Measurements from ENCODE around the gene DOCK1.

DOCK1 gene

GRCh38 chr10:127315888-127316287 lies 410.7 kb downstream of the DOCK1 start:
- no peak for DNase-seq

GRCh38 chr10:127318396-127318795 lies 413.2 kb downstream of the DOCK1 start:
- Histone ChIP-seq H3K27ac (ENCODE audit: low read length) (no peak overlapping the region), H3K36me3 (ENCODE audit: insufficient read depth, low read length) (no peaks in the 10 kb centered on the region), H3K9me3 (ENCODE audit: insufficient read depth, low read length, severe bottlenecking) (no peaks in the 10 kb centered on the region), H4K20me1 (ENCODE audit: insufficient read depth, low read length) (0 out of 2 replicates have a peak, but pooled peaks cover 3% of the 10 kb centered on the region), H2AFZ (ENCODE audit: low read depth, low read length) (no peak overlapping the region), H3K79me2 (ENCODE audit: insufficient read depth, low read length) (no peaks in the 10 kb centered on the region), H3K9ac (ENCODE audit: low read depth, low read length) (no peak overlapping the region), H3K4me3 (ENCODE audit: low read depth in 1 of 2, low read length in 2 of 2) (no peak overlapping the region), H3K4me2 (ENCODE audit: insufficient read depth, low read length) (no peak overlapping the region), H3K27me3 (ENCODE audit: insufficient read depth, low read length, poor library complexity) (peaks cover 16% of the 10 kb centered on the region), H3K4me1 (ENCODE audit: insufficient read depth, low read length) (no peaks in the 10 kb centered on the region)
- no peak for DNase-seq
- TF ChIP-seq CTCF (IDR thresholded peaks at IDR 0.05; ENCODE audit: borderline replicate concordance, extremely low read depth, low read length, poor library complexity, severe bottlenecking), result no peak
- no peak for TF ChIP-seq EZH2 (IDR thresholded peaks at IDR 0.05; ENCODE audit: borderline replicate concordance, low read depth, low read length, severe bottlenecking)
- no peak for ATAC-seq (ENCODE audit: insufficient read depth, low read depth)

More at GRCh38 chr10:127315888-127316287, 410.7 kb downstream of the DOCK1 start:
- TF ChIP-seq CTCF (IDR thresholded peaks at IDR 0.05; ENCODE audit: borderline replicate concordance, extremely low read depth, low read length, poor library complexity, severe bottlenecking) (no peak), EZH2 (IDR thresholded peaks at IDR 0.05; ENCODE audit: borderline replicate concordance, low read depth, low read length, severe bottlenecking) (no peak)
- no peak for ATAC-seq (ENCODE audit: insufficient read depth, low read depth)
- Histone ChIP-seq H2AFZ (ENCODE audit: low read depth, low read length) (no peak overlapping the region), H3K4me2 (ENCODE audit: insufficient read depth, low read length) (no peak overlapping the region), H3K4me3 (ENCODE audit: low read depth in 1 of 2, low read length in 2 of 2) (no peak overlapping the region), H3K9me3 (ENCODE audit: insufficient read depth, low read length, severe bottlenecking) (no peaks in the 10 kb centered on the region), H3K27ac (ENCODE audit: low read length) (no peak overlapping the region), H3K9ac (ENCODE audit: low read depth, low read length) (no peak overlapping the region), H4K20me1 (ENCODE audit: insufficient read depth, low read length) (no peaks in the 10 kb centered on the region), H3K4me1 (ENCODE audit: insufficient read depth, low read length) (no peaks in the 10 kb centered on the region), H3K79me2 (ENCODE audit: insufficient read depth, low read length) (no peaks in the 10 kb centered on the region), H3K36me3 (ENCODE audit: insufficient read depth, low read length) (no peaks in the 10 kb centered on the region), H3K27me3 (ENCODE audit: insufficient read depth, low read length, poor library complexity) (peaks cover 18% of the 10 kb centered on the region)

GRCh38 chr10:127319271-127319670 lies 414.0 kb downstream of the DOCK1 start:
- H3K4me1 ChIP-seq (ENCODE audit: insufficient read depth, low read length), result no peaks in the 10 kb centered on the region
- no peak overlapping the region for H3K4me3 ChIP-seq (ENCODE audit: low read depth in 1 of 2, low read length in 2 of 2)
- DNase-seq (no peak), ATAC-seq (ENCODE audit: insufficient read depth, low read depth) (no peak)
- H3K4me2 ChIP-seq (ENCODE audit: insufficient read depth, low read length), result no peak overlapping the region
- 0 out of 2 replicates have a peak, but pooled peaks cover 3% of the 10 kb centered on the region for H4K20me1 ChIP-seq (ENCODE audit: insufficient read depth, low read length)
- H3K9me3 ChIP-seq (ENCODE audit: insufficient read depth, low read length, severe bottlenecking), result no peaks in the 10 kb centered on the region
- H3K36me3 ChIP-seq (ENCODE audit: insufficient read depth, low read length), result no peaks in the 10 kb centered on the region
- H2AFZ ChIP-seq (ENCODE audit: low read depth, low read length), result no peak overlapping the region
- TF ChIP-seq EZH2 (IDR thresholded peaks at IDR 0.05; ENCODE audit: borderline replicate concordance, low read depth, low read length, severe bottlenecking), result no peak
- no peak overlapping the region for H3K27ac ChIP-seq (ENCODE audit: low read length)
- H3K79me2 ChIP-seq (ENCODE audit: insufficient read depth, low read length), result no peaks in the 10 kb centered on the region
- no peak overlapping the region for H3K9ac ChIP-seq (ENCODE audit: low read depth, low read length)
- peaks cover 17% of the 10 kb centered on the region for H3K27me3 ChIP-seq (ENCODE audit: insufficient read depth, low read length, poor library complexity)

- H3K9ac ChIP-seq (ENCODE audit: low read depth, low read length), result no peak overlapping the region
- ATAC-seq (ENCODE audit: insufficient read depth, low read depth) (no peak), DNase-seq (no peak)
- H3K36me3 ChIP-seq (ENCODE audit: insufficient read depth, low read length), result no peaks in the 10 kb centered on the region
- no peaks in the 10 kb centered on the region for H3K79me2 ChIP-seq (ENCODE audit: insufficient read depth, low read length)
- TF ChIP-seq CTCF (IDR thresholded peaks at IDR 0.05; ENCODE audit: borderline replicate concordance, extremely low read depth, low read length, poor library complexity, severe bottlenecking) (no peak), EZH2 (IDR thresholded peaks at IDR 0.05; ENCODE audit: borderline replicate concordance, low read depth, low read length, severe bottlenecking) (no peak)
- no peak overlapping the region for H2AFZ ChIP-seq (ENCODE audit: low read depth, low read length)
- H3K27ac ChIP-seq (ENCODE audit: low read length), result no peak overlapping the region
- no peak overlapping the region for H3K4me3 ChIP-seq (ENCODE audit: low read depth in 1 of 2, low read length in 2 of 2)
- H3K4me1 ChIP-seq (ENCODE audit: insufficient read depth, low read length), result no peaks in the 10 kb centered on the region
- no peaks in the 10 kb centered on the region for H3K9me3 ChIP-seq (ENCODE audit: insufficient read depth, low read length, severe bottlenecking)
- H4K20me1 ChIP-seq (ENCODE audit: insufficient read depth, low read length), result 0 out of 2 replicates have a peak, but pooled peaks cover 3% of the 10 kb centered on the region
- H3K27me3 ChIP-seq (ENCODE audit: insufficient read depth, low read length, poor library complexity), result peaks cover 13% of the 10 kb centered on the region
- no peak overlapping the region for H3K4me2 ChIP-seq (ENCODE audit: insufficient read depth, low read length)
These were observed 414.5 kb downstream of the DOCK1 start for GRCh38 chr10:127319691-127320090.

All from DND-41 (cell line).